ENCODE data around the gene TSPAN9. TPM values are rescaled to one million over a fixed set of nuclear protein-coding genes. Genes with fewer than 3 reads are reported as not detected.

TSPAN9 gene
- total and polyA plus RNA-seq, 2 donors from 2014 or later, result 62.4 to 81.6 TPM

DNA sequence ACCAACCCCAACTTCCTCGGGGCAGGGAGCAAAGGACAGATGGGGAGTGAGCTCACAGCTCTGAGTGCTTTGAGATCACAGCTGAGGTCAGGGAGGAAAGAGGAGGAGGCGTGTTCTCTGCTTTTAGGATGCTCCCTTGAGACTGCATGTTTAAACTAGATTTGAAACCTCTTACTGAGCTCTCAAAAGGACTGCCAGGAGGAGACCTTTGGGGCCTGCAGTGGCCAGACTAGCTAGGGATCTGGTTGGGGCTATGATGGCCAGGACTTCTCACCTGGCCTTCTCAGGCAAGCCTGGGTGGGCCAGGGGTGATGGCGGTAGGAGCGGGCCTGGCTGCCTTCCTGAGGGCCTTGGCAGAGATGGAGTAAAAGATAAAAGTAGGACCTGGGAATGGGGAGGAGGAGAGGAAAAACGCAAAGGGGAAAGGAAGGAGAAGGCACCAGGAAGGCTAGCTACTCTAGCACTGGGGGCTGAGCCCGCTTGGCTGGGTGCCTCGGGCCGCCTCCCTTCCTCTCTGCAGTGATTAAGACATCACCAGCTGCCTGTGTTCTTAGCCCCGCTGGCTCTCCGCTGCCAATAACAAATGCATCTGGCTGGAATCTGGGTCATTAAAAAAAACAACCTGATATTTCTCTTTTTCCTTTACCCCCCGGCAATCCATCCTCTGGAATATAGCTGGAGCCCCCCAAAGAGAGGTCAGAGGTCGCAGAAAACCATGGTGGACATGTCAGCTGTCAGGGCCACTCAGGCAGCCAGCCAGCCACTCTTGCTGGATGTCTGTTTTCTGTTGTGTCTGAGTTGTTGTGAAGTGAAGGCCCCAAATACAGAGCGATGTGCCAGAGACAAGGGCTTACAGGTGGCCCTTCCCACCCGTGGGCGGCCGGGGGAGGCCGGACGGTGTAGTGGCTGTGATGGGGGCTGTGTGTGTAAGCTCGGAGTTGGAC, 141.3 kb downstream of the TSPAN9 start:
- TF ChIP-seq, protein P1, sequence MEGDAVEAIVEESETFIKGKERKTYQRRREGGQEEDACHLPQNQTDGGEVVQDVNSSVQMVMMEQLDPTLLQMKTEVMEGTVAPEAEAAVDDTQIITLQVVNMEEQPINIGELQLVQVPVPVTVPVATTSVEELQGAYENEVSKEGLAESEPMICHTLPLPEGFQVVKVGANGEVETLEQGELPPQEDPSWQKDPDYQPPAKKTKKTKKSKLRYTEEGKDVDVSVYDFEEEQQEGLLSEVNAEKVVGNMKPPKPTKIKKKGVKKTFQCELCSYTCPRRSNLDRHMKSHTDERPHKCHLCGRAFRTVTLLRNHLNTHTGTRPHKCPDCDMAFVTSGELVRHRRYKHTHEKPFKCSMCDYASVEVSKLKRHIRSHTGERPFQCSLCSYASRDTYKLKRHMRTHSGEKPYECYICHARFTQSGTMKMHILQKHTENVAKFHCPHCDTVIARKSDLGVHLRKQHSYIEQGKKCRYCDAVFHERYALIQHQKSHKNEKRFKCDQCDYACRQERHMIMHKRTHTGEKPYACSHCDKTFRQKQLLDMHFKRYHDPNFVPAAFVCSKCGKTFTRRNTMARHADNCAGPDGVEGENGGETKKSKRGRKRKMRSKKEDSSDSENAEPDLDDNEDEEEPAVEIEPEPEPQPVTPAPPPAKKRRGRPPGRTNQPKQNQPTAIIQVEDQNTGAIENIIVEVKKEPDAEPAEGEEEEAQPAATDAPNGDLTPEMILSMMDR (IDR thresholded peaks at IDR 0.05; ENCODE audit: borderline replicate concordance, extremely low read depth, insufficient read depth), result no peak
- DNase-seq, result peak in 2 of 5 donors; percentile 59 to 89
- peaks cover 0 to 16% (median 16%) of the 10 kb centered on the region in 3 donors for H3K4me1 ChIP-seq (ENCODE audit: control insufficient read depth in 2 of 3, insufficient read depth in 2 of 3, low read depth in 1 of 3, low read length in 3 of 3)
- no peaks in the 10 kb centered on the region for H3K27me3 ChIP-seq (ENCODE audit: control insufficient read depth, insufficient read depth, low read length)
- H3K9me3 ChIP-seq (ENCODE audit: control insufficient read depth in 2 of 3, insufficient read depth in 1 of 3, low read length in 3 of 3), result no peaks in the 10 kb centered on the region
- no peak overlapping the region for H3K9ac ChIP-seq (ENCODE audit: low read length in 3 of 3)
- H3K27ac ChIP-seq (ENCODE audit: low read depth in 2 of 2, low read length in 2 of 2), result peak overlapping the region; percentile 51 to 57
- no peak for FAIRE-seq
- H3K36me3 ChIP-seq (ENCODE audit: control insufficient read depth in 2 of 3, insufficient read depth in 3 of 3, low read length in 3 of 3), result peaks cover 0 to 12% (median 2%) of the 10 kb centered on the region in 3 donors
- H3K4me3 ChIP-seq (ENCODE audit: low read length in 3 of 3), result no peak overlapping the region
- intact Hi-C loops (cut with DNase I), result no loop called here

DNA sequence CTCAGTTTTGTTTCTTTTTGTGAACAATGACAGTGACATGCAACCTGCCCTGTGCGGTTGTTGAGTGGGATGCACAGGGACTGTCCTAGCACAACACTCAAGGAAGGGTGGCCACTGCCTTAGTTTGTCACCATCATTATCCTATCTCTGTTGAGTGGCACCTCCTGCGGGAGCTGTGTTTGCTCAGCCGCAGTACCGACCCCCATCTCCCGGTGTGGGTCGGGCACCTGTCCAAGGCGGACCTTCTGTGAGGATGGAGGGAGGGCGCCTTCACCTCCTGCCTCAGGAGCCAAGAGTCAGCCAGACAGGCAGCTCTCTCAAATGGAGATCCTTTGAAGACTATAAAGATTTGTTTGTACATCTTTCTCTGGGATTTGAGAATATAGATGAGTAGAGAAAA, 142.1 kb downstream of the TSPAN9 start:
- Histone ChIP-seq H3K36me3 (ENCODE audit: control insufficient read depth in 2 of 3, insufficient read depth in 3 of 3, low read length in 3 of 3) (peaks cover 0 to 9% (median 2%) of the 10 kb centered on the region in 3 donors), H3K27ac (ENCODE audit: low read depth in 2 of 2, low read length in 2 of 2) (peak overlapping the region in 1 of 2 donors; percentile 57), H3K4me3 (ENCODE audit: low read length in 3 of 3) (no peak overlapping the region), H3K9ac (ENCODE audit: low read length in 3 of 3) (no peak overlapping the region), H3K4me1 (ENCODE audit: control insufficient read depth in 2 of 3, insufficient read depth in 2 of 3, low read depth in 1 of 3, low read length in 3 of 3) (peaks cover 0 to 14% (median 14%) of the 10 kb centered on the region in 3 donors), H3K9me3 (ENCODE audit: control insufficient read depth in 2 of 3, insufficient read depth in 1 of 3, low read length in 3 of 3) (no peaks in the 10 kb centered on the region), H3K27me3 (ENCODE audit: control insufficient read depth, insufficient read depth, low read length) (no peaks in the 10 kb centered on the region)
- FAIRE-seq, result no peak
- intact Hi-C loops (cut with DNase I), result no loop called here
- TF ChIP-seq, protein P1 (IDR thresholded peaks at IDR 0.05; ENCODE audit: borderline replicate concordance, extremely low read depth, insufficient read depth), result no peak
- no peak for DNase-seq

DNA sequence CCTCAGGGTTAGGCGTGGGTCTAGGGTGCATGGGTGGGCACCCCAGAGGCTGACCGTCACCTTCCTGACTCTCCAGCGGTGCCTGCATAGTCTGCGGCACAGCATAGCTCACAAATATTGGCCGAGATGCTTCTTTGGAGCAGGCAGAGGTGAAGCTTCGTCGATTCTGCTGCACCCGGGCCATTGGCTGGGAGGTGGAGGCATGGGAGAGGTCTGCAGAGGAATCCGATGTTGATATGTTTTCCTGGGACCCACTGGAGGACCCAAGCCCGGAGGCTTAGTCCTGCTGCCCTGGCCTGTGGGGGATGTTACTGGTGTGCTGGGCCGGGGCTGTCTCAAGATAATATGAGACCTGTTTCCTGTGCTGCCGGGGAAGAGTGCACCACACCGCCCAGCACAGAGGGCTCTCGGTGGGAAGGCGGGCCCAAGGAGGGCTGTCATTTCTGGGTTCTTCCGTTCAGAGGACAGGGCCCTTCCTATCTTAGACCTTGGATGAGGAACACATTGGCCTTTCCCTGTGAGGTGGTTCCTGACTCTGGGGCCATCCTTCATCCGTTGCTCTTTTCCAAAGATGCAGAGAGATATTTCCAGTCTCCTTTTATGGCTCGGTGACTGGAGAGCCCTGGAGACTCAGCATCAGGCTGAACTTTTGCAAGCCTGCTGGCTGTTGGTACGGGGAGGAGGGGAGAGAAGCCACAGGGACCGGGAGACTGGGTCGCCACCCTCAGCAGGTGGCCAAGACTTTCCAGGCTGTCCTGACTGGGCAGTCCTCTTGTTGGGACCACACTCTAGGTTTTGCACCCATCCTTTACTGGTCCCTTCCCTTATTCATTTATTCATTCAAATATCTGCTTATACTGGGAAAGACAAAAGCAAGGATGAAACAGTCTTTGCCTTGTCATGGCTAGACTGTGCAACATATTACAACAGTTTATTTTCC, 143.5 kb downstream of the TSPAN9 start:
- no peak for FAIRE-seq
- DNase-seq, result peak in 1 of 5 donors; percentile 57
- Histone ChIP-seq H3K4me3 (ENCODE audit: low read length in 3 of 3) (no peak overlapping the region), H3K9ac (ENCODE audit: low read length in 3 of 3) (no peak overlapping the region), H3K9me3 (ENCODE audit: control insufficient read depth in 2 of 3, insufficient read depth in 1 of 3, low read length in 3 of 3) (no peaks in the 10 kb centered on the region), H3K27ac (ENCODE audit: low read depth in 2 of 2, low read length in 2 of 2) (no peak overlapping the region), H3K36me3 (ENCODE audit: control insufficient read depth in 2 of 3, insufficient read depth in 3 of 3, low read length in 3 of 3) (peaks cover 0 to 5% (median 2%) of the 10 kb centered on the region in 3 donors), H3K27me3 (ENCODE audit: control insufficient read depth, insufficient read depth, low read length) (no peaks in the 10 kb centered on the region), H3K4me1 (ENCODE audit: control insufficient read depth in 2 of 3, insufficient read depth in 2 of 3, low read depth in 1 of 3, low read length in 3 of 3) (peaks cover 0 to 13% (median 9%) of the 10 kb centered on the region in 3 donors)
- TF ChIP-seq, protein P1 (IDR thresholded peaks at IDR 0.05; ENCODE audit: borderline replicate concordance, extremely low read depth, insufficient read depth), result no peak
- intact Hi-C loops (cut with DNase I), result no loop called here
